Neuronal stem cell (in vitro differentiated cells): ENCODE data around the gene ZNF593.

Experiments used
- DNase-seq: peaks from one replicate; pipeline ENCODE4 v3.0.0-alpha.2; 2013; ENCODE audit warnings: low spot score
- H2AFZ ChIP-seq: one replicate; pipeline ENCODE4 v1.6.1; 2013; ENCODE audit warnings: mild to moderate bottlenecking, low read length, inconsistent platforms
- H2AK5ac ChIP-seq: 2 replicates; pipeline ENCODE4 v1.6.1; 2013; ENCODE audit warnings: low read depth, mild to moderate bottlenecking, inconsistent platforms, low read length, moderate library complexity, mixed read lengths
- H2BK120ac ChIP-seq: 2 replicates; pipeline ENCODE4 v1.6.1; 2013; ENCODE audit warnings: low read depth, mild to moderate bottlenecking, inconsistent platforms, low read length, moderate library complexity, mixed read lengths
- H2BK12ac ChIP-seq: one replicate; pipeline ENCODE4 v1.6.1; 2013; ENCODE audit warnings: low read length, inconsistent platforms
- H2BK15ac ChIP-seq: 2 replicates; pipeline ENCODE4 v1.6.1; 2013; ENCODE audit warnings: mild to moderate bottlenecking, low read length, inconsistent platforms, mixed read lengths
- H2BK5ac ChIP-seq: one replicate; pipeline ENCODE4 v1.6.1; 2013; ENCODE audit warnings: inconsistent platforms, mild to moderate bottlenecking, low read length, moderate library complexity
- H3K14ac ChIP-seq: one replicate; pipeline ENCODE4 v1.6.1; 2013; ENCODE audit warnings: low read length, inconsistent platforms
- H3K18ac ChIP-seq: 2 replicates; pipeline ENCODE4 v1.6.1; 2013; ENCODE audit warnings: low read length, inconsistent platforms
- H3K23ac ChIP-seq: 2 replicates; pipeline ENCODE4 v1.6.1; 2013; ENCODE audit warnings: low read depth, mild to moderate bottlenecking, mixed read lengths, low read length, inconsistent platforms; ENCODE audit not compliant: poor library complexity
- H3K27ac ChIP-seq: replicated peaks from 3 replicates; pipeline ENCODE4 v1.5.1; 2013; ENCODE audit warnings: low read length, inconsistent platforms
- H3K27me3 ChIP-seq, 3 experiments: 2 replicates each; pipeline ENCODE4 v1.6.1; 2013; ENCODE audit warnings: low read length in 3 of 3, mild to moderate bottlenecking in 2 of 3, inconsistent platforms in 1 of 3, low read depth in 1 of 3, mixed read lengths in 1 of 3, moderate library complexity in 1 of 3; ENCODE audit not compliant: control insufficient read depth in 3 of 3, insufficient read depth in 3 of 3
- H3K36me3 ChIP-seq, 2 donors: replicated peaks in 1 of 2; 2 replicates each; pipeline ENCODE4 v1.6.1; 2013; ENCODE audit warnings: low read length in 2 of 2; ENCODE audit not compliant: control insufficient read depth in 2 of 2, insufficient read depth in 2 of 2
- H3K4ac ChIP-seq: 2 replicates; pipeline ENCODE4 v1.6.1; 2013; ENCODE audit warnings: inconsistent platforms, mild to moderate bottlenecking, low read length, moderate library complexity
- H3K4me1 ChIP-seq, 2 donors: 1 replicate in 1 of 2; 2 replicates in 1 of 2; pipeline ENCODE4 v1.6.1; 2013; ENCODE audit warnings: low read length in 2 of 2, low read depth in 1 of 2; ENCODE audit not compliant: control insufficient read depth in 2 of 2, insufficient read depth in 1 of 2
- H3K4me2 ChIP-seq: one replicate; pipeline ENCODE4 v1.6.1; 2013; ENCODE audit warnings: mild to moderate bottlenecking, low read length, inconsistent platforms; ENCODE audit not compliant: insufficient read depth, poor library complexity, severe bottlenecking
- H3K4me3 ChIP-seq, 2 donors: 2 replicates each; pipeline ENCODE4 v1.5.1; 2013; ENCODE audit warnings: low read length in 2 of 2, mild to moderate bottlenecking in 2 of 2, inconsistent platforms in 1 of 2, moderate library complexity in 1 of 2
- H3K79me1 ChIP-seq: one replicate; pipeline ENCODE4 v1.6.1; 2013; ENCODE audit warnings: low read depth, mild to moderate bottlenecking, inconsistent platforms, low read length, moderate library complexity
- H3K9ac ChIP-seq: one replicate; pipeline ENCODE4 v1.6.1; 2013; ENCODE audit warnings: mild to moderate bottlenecking, low read depth, low read length, inconsistent platforms; ENCODE audit not compliant: poor library complexity
- H3K9me3 ChIP-seq, 2 donors: replicated peaks in 1 of 2; 2 replicates each; pipeline versions ENCODE3 to v1.6.1; 2013; ENCODE audit warnings: low read length in 2 of 2, mild to moderate bottlenecking in 2 of 2, inconsistent platforms in 1 of 2, low read depth in 1 of 2, mixed read lengths in 1 of 2, moderate library complexity in 1 of 2; ENCODE audit not compliant: control insufficient read depth in 2 of 2, insufficient read depth in 1 of 2
- H4K8ac ChIP-seq: one replicate; pipeline ENCODE4 v1.6.1; 2013; ENCODE audit warnings: low read depth, mild to moderate bottlenecking, inconsistent platforms, low read length, moderate library complexity
- H4K91ac ChIP-seq: one replicate; pipeline ENCODE4 v1.6.1; 2013; ENCODE audit warnings: low read length, low read depth, mild to moderate bottlenecking, inconsistent platforms; ENCODE audit not compliant: poor library complexity
- WGBS, 2 donors: extraction: QIAGEN DNeasy Blood & Tissue Kit; methylation state at CpG; one replicate each; pipeline ENCODE4 v1.1.7; 2013; ENCODE audit warnings: missing lambda C conversion rate in 2 of 2, mixed read lengths in 1 of 2; ENCODE audit not compliant: insufficient read length in 2 of 2, insufficient replicate concordance in 1 of 2; ENCODE audit errors: extremely low coverage in 2 of 2; 5-methylcytosine and 5-hydroxymethylcytosine counted together

ZNF593 gene

DNA sequence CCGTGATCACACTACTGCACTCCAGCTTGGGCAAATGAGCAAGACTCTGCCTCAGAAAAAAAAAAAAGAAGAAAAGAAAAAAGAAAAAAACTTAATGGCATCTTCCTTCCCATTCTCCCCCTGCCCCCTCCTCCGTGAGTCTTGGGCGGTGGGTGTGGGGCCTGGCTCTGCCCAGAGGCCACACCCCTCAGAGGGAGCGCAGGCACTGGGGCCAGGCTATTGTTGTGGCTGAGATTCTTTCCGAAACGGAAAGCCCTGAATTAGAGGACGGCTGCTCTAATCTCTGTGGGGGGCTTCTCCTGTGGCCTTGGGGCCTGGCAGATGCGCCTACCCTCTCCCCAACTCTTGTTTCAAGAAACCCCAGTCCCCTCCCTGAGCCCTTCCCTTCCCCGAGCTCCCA, 15.0 kb upstream of the ZNF593 start:
- Histone ChIP-seq H3K9ac (no peak overlapping the region), H3K79me1 (no peaks in the 10 kb centered on the region), H3K4ac (no peak overlapping the region), H3K4me1 (peaks cover 36 to 46% of the 10 kb centered on the region in 2 donors), H4K91ac (no peak overlapping the region), H2BK12ac (no peak overlapping the region), H3K9me3 (no peaks in the 10 kb centered on the region), H2BK5ac (no peak overlapping the region), H3K4me2 (peak overlapping the region; percentile 60), H4K8ac (no peak overlapping the region), H3K4me3 (peak overlapping the region in 1 of 2 donors; percentile 27), H2AFZ (peak overlapping the region; percentile 87), H3K27ac (no peak overlapping the region), H2BK15ac (no peak overlapping the region), H2BK120ac (peak overlapping the region; percentile 89), H3K36me3 (no peaks in the 10 kb centered on the region), H3K14ac (no peak overlapping the region), H3K27me3 (peaks cover 0 to 22% (median 12%) of the 10 kb centered on the region in 3 experiments), H2AK5ac (peak overlapping the region; percentile 57), H3K18ac (peak overlapping the region; percentile 50), H3K23ac (no peak overlapping the region)
- DNase-seq = no peak
- WGBS, 2 donors = no CpG with 5 or more reads among the region's 9 CpGs

- Histone ChIP-seq H3K27me3 (peaks cover 0 to 16% (median 12%) of the 10 kb centered on the region in 3 experiments), H3K18ac (peak overlapping the region; percentile 81), H3K79me1 (no peaks in the 10 kb centered on the region), H2BK120ac (no peak overlapping the region), H2BK12ac (peak overlapping the region; percentile 80), H3K36me3 (no peaks in the 10 kb centered on the region), H3K4ac (no peak overlapping the region), H3K4me1 (peaks cover 36 to 46% of the 10 kb centered on the region in 2 donors), H2AK5ac (peak overlapping the region; percentile 57), H3K9me3 (no peaks in the 10 kb centered on the region), H3K14ac (peak overlapping the region; percentile 66), H3K23ac (peak overlapping the region; percentile 1), H2AFZ (peak overlapping the region; percentile 87), H4K91ac (no peak overlapping the region), H3K4me3 (peak overlapping the region in 1 of 2 donors; percentile 27), H3K9ac (peak overlapping the region; percentile 63), H3K27ac (no peak overlapping the region), H2BK5ac (no peak overlapping the region), H2BK15ac (peak overlapping the region; percentile 42), H3K4me2 (peak overlapping the region; percentile 60), H4K8ac (no peak overlapping the region)
- no CpG with 5 or more reads among the region's 21 CpGs for WGBS, 2 donors
- no peak for DNase-seq
These were observed 14.1 kb upstream of the ZNF593 start for GRCh38 chr1:26155370-26156284.

DNA sequence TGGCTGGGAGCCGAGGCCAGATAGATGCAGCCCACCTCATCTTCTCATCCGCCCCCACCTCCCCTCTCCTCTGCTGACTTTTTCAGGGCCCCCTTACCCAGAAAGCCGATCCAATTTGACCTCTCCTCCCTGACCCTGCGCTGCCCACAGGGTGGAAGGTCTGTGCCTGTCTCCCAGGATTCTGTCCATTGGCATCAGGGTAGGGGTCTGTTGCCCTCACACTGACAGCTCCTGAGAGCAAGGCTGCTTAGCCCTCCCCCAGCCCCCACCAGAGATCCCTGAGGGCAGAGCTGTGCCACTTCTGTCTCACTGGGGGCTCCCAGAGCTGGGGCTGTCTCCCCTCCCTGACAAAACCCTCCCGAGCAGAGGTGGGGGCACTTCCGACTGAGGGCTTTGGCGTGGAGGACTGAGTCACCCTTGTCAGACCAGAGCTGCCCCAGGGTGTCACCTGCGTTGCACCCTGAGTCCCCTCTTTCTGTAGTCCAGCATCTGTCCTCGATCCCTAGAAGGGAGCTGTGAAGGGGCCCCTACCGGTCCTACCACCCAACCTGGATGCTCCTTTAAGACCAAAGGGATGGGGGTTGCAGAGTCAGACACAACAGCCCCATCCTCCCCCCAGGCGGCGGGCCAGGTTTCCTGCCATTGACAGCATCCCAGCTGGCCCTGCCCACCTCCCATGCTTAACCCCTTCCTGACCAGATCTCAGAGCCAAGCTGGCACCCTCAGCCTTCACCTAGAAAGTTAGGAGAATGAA, 13.2 kb upstream of the ZNF593 start:
- no peak overlapping the region for H3K4me3 ChIP-seq

More for the DNA sequence above, 13.2 kb upstream of the ZNF593 start:
- DNase-seq = no peak
- H2AK5ac ChIP-seq = no peak overlapping the region
- H3K27ac ChIP-seq = no peak overlapping the region
- H2BK12ac ChIP-seq = no peak overlapping the region
- no peak overlapping the region for H3K9ac ChIP-seq
- no peak overlapping the region for H4K8ac ChIP-seq
- H3K4ac ChIP-seq = no peak overlapping the region
- no peaks in the 10 kb centered on the region for H3K79me1 ChIP-seq
- peaks cover 0 to 19% (median 14%) of the 10 kb centered on the region in 3 experiments for H3K27me3 ChIP-seq
- H4K91ac ChIP-seq = no peak overlapping the region
- no peak overlapping the region for H3K14ac ChIP-seq
- H3K9me3 ChIP-seq = no peaks in the 10 kb centered on the region
- no peaks in the 10 kb centered on the region for H3K36me3 ChIP-seq
- H2BK120ac ChIP-seq = peak overlapping the region; percentile 27
- no peak overlapping the region for H2BK5ac ChIP-seq
- peak overlapping the region; percentile 70 for H2AFZ ChIP-seq
- no peak overlapping the region for H3K23ac ChIP-seq
- no CpG with 5 or more reads among the region's 12 CpGs for WGBS, 2 donors
- H2BK15ac ChIP-seq = peak overlapping the region; percentile 42
- peak overlapping the region; percentile 81 for H3K18ac ChIP-seq
- H3K4me1 ChIP-seq = peaks cover 42 to 50% of the 10 kb centered on the region in 2 donors
- H3K4me2 ChIP-seq = peak overlapping the region; percentile 50
